Measurements from ENCODE around the gene ADGRV1.

DNA sequence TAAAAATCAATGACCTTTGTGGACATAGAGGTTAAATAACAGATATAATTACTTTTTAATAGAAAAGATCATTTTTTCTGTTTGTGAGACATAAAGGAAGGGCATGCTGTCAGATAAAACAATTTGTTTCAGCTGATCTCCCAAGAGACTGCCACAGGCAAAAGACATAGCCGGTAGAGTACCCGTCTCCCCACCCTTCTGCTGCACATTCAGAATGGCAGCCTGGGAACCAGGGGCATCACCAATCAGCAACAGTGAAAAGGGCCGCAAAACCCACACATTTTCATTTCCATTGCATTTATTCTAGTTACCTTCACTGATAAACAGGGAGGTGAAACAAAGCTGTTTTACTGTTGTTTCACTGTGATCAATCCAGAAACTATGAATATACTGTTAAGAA is 466.9 kb downstream of the ADGRV1 start:
- no peak for TF ChIP-seq EZH2 (IDR thresholded peaks at IDR 0.05; ENCODE audit: borderline replicate concordance, low read depth, low read length)
- TF ChIP-seq SRSF9 (IDR thresholded peaks at IDR 0.05; ENCODE audit: borderline replicate concordance, low read depth, low read length): no peak

Data from K562 (cell line).